Breast epithelium (tissue), 3 donors: ENCODE measurements around the gene SNCAIP.

Experiments
- POLR2A ChIP-seq: fragments of 450-650 bp; IDR thresholded peaks from one replicate; pipeline ENCODE4 v1.6.1; 2016; ENCODE audit warnings: antibody characterized with exemption, mild to moderate bottlenecking, moderate library complexity
- POLR2AphosphoS5 ChIP-seq, 3 donors: sonication (generic); formaldehyde crosslinking; IDR thresholded peaks; one replicate each; pipeline ENCODE4 v1.6.1; 2017; ENCODE audit warnings: antibody characterized with exemption in 3 of 3
- TF ChIP-seq, protein P1 (sequence below), 3 donors: fragments of 450-650 bp; IDR thresholded peaks; one replicate each; pipeline ENCODE4 v1.5.1; 2016 to 2017; ENCODE audit warnings: antibody characterized with exemption in 3 of 3, mild to moderate bottlenecking in 3 of 3, moderate library complexity in 3 of 3

DNA sequence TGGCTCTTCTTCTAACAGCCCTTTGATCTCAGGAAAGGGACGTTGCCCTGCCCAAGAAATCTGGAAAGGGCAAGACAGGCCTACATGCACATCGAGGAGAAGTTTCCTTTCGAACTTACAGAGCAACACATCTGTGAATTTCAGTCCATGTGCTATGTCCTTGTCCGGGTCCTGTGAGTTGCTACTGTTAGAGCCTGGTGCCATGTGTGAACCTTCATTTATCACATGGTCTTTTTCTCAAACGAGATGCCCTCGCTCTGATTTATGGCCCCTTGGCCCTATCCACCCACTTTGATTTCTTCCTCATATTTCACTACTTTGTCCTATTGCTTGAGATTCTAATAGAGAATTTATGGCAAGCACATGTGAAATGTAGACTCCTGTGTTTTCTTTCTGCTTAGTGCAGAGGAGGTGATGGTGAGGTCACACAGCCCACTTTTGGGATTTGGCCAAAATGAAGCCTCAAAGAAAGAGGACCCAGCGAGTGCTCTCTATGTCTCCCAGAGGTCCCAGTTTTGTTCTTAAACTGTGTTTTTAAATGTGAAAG is 153.1 kb downstream of the SNCAIP start:
- TF ChIP-seq, protein P1, sequence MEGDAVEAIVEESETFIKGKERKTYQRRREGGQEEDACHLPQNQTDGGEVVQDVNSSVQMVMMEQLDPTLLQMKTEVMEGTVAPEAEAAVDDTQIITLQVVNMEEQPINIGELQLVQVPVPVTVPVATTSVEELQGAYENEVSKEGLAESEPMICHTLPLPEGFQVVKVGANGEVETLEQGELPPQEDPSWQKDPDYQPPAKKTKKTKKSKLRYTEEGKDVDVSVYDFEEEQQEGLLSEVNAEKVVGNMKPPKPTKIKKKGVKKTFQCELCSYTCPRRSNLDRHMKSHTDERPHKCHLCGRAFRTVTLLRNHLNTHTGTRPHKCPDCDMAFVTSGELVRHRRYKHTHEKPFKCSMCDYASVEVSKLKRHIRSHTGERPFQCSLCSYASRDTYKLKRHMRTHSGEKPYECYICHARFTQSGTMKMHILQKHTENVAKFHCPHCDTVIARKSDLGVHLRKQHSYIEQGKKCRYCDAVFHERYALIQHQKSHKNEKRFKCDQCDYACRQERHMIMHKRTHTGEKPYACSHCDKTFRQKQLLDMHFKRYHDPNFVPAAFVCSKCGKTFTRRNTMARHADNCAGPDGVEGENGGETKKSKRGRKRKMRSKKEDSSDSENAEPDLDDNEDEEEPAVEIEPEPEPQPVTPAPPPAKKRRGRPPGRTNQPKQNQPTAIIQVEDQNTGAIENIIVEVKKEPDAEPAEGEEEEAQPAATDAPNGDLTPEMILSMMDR (IDR thresholded peaks at IDR 0.05) = no peak
- TF ChIP-seq POLR2A (no peak), POLR2AphosphoS5 (IDR thresholded peaks at IDR 0.05) (no peak)
